SK-N-SH (cell line): Measurements from ENCODE around the gene LRFN3.

ENCODE experiments used
- CHD2 ChIP-seq: fragments of 150-350 bp; IDR thresholded peaks from 2 replicates; pipeline ENCODE4 v1.6.1; 2018; ENCODE audit warnings: low read length; ENCODE audit not compliant: partially characterized antibody
- EP300 ChIP-seq, 2 experiments: IDR thresholded peaks; 2 replicates each; pipeline versions ENCODE4 v1.4.0 to v1.6.1; 2012; ENCODE audit warnings: borderline replicate concordance in 1 of 2, low read depth in 1 of 2, low read length in 1 of 2
- EZH2phosphoT487 ChIP-seq: fragments of 200-600 bp; sonication (generic); IDR thresholded peaks from 2 replicates; pipeline ENCODE4 v1.6.1; 2017; ENCODE audit warnings: low read depth, mixed run types, mild to moderate bottlenecking, antibody characterized with exemption, moderate library complexity, borderline replicate concordance
- NRF1 ChIP-seq: IDR thresholded peaks from 2 replicates; pipeline ENCODE4 v1.6.1; 2012; ENCODE audit warnings: low read depth, mild to moderate bottlenecking, low read length
- RCOR1 ChIP-seq: fragments of 150-350 bp; IDR thresholded peaks from 2 replicates; pipeline ENCODE4 v1.6.1; 2017; ENCODE audit warnings: antibody characterized with exemption, low read length
- SMC3 ChIP-seq: IDR thresholded peaks from 2 replicates; pipeline ENCODE4 v1.6.1; 2012; ENCODE audit warnings: low read depth, low read length, improper control_type of control experiment
- TAF1 ChIP-seq: IDR thresholded peaks from 2 replicates; pipeline ENCODE4 v1.6.1; 2012; ENCODE audit warnings: low read depth, mild to moderate bottlenecking, low read length, moderate library complexity, borderline replicate concordance
- TF ChIP-seq, protein P1 (sequence below): fragments of 200-600 bp; sonication (generic); IDR thresholded peaks from 2 replicates; pipeline ENCODE4 v1.6.1; 2017; ENCODE audit warnings: antibody characterized with exemption, mild to moderate bottlenecking, moderate library complexity
- TF ChIP-seq, protein P2 (sequence below): IDR thresholded peaks from 2 replicates; pipeline ENCODE4 v1.4.0; 2012; ENCODE audit warnings: low read depth
- TF ChIP-seq, protein P3 (sequence below): fragments of 150-350 bp; IDR thresholded peaks from 2 replicates; pipeline ENCODE4 v1.6.1; 2017; ENCODE audit warnings: antibody characterized with exemption, low read length, low read depth, borderline replicate concordance

DNA sequence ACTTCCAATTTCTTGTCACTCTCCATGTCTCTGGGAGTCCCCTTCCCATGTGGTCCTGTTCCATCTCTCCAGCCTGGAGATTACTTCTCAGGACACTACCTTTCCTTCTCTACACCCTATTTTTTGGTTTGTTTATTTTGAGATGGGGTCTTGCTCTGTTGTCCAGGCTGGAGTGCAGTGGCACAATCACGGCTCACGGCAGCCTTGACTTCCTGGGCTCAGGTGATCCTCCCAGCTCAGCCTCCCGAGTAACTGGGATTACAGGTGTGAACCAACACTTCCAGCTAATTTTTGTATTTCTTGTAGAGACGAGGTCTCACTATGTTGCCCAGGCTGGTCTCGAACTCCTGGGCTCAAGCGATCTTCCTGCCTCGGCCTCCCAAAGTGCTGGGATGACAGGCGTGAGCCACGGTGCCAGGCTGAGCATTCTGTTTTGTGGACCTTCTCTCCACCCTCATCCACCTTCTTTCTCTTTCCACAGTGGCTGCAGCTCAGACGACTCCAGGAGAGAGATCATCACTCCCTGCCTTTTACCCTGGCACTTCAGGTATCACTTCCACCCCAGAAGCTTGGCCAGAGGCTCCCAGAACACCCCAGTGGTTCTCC lies 33.2 kb upstream of the LRFN3 start:
- TF ChIP-seq, protein P1, sequence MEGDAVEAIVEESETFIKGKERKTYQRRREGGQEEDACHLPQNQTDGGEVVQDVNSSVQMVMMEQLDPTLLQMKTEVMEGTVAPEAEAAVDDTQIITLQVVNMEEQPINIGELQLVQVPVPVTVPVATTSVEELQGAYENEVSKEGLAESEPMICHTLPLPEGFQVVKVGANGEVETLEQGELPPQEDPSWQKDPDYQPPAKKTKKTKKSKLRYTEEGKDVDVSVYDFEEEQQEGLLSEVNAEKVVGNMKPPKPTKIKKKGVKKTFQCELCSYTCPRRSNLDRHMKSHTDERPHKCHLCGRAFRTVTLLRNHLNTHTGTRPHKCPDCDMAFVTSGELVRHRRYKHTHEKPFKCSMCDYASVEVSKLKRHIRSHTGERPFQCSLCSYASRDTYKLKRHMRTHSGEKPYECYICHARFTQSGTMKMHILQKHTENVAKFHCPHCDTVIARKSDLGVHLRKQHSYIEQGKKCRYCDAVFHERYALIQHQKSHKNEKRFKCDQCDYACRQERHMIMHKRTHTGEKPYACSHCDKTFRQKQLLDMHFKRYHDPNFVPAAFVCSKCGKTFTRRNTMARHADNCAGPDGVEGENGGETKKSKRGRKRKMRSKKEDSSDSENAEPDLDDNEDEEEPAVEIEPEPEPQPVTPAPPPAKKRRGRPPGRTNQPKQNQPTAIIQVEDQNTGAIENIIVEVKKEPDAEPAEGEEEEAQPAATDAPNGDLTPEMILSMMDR, result no peak
- TF ChIP-seq TAF1 (no peak), CHD2 (no peak), NRF1 (no peak), EP300 (IDR thresholded peaks at IDR 0.05; ENCODE audit: borderline replicate concordance in 1 of 2, low read depth in 1 of 2, low read length in 1 of 2) (no peak), EZH2phosphoT487 (no peak), SMC3 (no peak), RCOR1 (no peak)
- TF ChIP-seq, protein P2, sequence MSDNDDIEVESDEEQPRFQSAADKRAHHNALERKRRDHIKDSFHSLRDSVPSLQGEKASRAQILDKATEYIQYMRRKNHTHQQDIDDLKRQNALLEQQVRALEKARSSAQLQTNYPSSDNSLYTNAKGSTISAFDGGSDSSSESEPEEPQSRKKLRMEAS, result no peak
- TF ChIP-seq, protein P3, sequence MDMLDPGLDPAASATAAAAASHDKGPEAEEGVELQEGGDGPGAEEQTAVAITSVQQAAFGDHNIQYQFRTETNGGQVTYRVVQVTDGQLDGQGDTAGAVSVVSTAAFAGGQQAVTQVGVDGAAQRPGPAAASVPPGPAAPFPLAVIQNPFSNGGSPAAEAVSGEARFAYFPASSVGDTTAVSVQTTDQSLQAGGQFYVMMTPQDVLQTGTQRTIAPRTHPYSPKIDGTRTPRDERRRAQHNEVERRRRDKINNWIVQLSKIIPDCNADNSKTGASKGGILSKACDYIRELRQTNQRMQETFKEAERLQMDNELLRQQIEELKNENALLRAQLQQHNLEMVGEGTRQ, result no peak
